Mesothelial cell of epicardium (in vitro differentiated cells): ENCODE results near the gene HES6. TPM values are rescaled to one million over a fixed set of nuclear protein-coding genes. Genes with fewer than 3 reads are reported as not detected.

ENCODE experiments used
- DNase-seq, 2 experiments: peaks; one replicate each; pipeline ENCODE4 v3.0.0; 2021; ENCODE audit warnings: low spot score in 2 of 2; ENCODE audit not compliant: unreplicated experiment in 2 of 2
- H3K27ac Mint-ChIP-seq: 2 replicates; pipeline ENCODE4 v1.8.0; 2021; ENCODE audit warnings: mixed read lengths
- H3K27me3 Mint-ChIP-seq: 2 replicates; pipeline ENCODE4 v1.8.0; 2021; ENCODE audit warnings: low read depth, mixed read lengths
- H3K36me3 Mint-ChIP-seq: 2 replicates; pipeline ENCODE4 v1.8.0; 2021; ENCODE audit warnings: mixed read lengths
- H3K4me1 Mint-ChIP-seq: 2 replicates; pipeline ENCODE4 v1.8.0; 2021; ENCODE audit warnings: mixed read lengths
- H3K4me3 Mint-ChIP-seq: 2 replicates; pipeline ENCODE4 v1.8.0; 2021; ENCODE audit warnings: mild to moderate bottlenecking, moderate library complexity, mixed read lengths
- H3K9me3 Mint-ChIP-seq: 2 replicates; pipeline ENCODE4 v1.8.0; 2021; ENCODE audit warnings: mixed read lengths
- CTCF ChIP-seq: fragments of 200-600 bp; sonication (generic); IDR thresholded peaks from one replicate; pipeline ENCODE4 v1.5.0; 2021; ENCODE audit warnings: antibody characterized with exemption; ENCODE audit not compliant: unreplicated experiment
- total RNA-seq: library from RNA; stranded (reverse); gene quantifications from 3 replicates; pipeline ENCODE4 v1.2.1, GENCODE V29; 2021

HES6 gene
- total RNA-seq, 1 donor from 2014 or later: 4.2 TPM

DNA sequence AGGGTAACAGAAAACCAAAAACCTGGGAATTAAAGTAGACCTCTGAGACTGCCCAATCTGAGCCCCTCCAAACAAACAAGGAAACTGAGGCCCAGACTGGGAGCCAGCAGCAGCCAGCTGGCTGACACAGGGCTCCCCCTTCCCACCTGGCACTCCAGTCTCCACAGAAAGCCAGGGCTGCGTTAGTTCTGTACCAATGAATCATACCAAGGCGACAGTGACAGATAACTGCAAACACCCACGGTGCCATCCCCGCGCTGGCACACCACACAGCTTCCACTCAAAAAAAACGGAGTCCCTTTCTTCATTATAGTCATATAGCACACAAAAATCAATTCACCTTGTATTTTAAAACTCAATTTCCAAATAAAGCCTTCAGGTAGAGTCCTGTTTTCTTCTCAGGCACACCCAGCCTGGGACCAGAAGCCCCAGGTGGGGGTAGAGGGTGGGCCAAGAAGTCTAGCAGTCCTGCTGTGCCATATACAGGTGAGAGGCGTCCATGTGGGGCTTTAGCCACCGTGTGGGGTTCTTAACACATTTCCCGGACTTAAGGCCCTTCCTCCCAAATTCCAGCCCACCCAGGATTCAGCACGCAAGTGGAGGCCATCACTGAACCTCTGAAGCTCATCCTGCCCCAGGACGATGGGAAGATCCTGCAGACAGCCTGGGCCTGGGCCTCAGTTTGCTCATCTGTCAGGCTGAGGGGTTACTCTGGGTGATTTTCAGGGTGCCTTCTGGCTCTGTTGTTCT, 47.3 kb upstream of the HES6 start:
- H3K27me3 Mint-ChIP-seq: no peaks in the 10 kb centered on the region
- peak overlapping the region; percentile 90 for H3K27ac Mint-ChIP-seq
- peaks cover 40% of the 10 kb centered on the region for H3K4me1 Mint-ChIP-seq
- H3K4me3 Mint-ChIP-seq: peak overlapping the region; percentile 81
- no peaks in the 10 kb centered on the region for H3K36me3 Mint-ChIP-seq
- DNase-seq: no peak
- no peaks in the 10 kb centered on the region for H3K9me3 Mint-ChIP-seq
- no peak for TF ChIP-seq CTCF

DNA sequence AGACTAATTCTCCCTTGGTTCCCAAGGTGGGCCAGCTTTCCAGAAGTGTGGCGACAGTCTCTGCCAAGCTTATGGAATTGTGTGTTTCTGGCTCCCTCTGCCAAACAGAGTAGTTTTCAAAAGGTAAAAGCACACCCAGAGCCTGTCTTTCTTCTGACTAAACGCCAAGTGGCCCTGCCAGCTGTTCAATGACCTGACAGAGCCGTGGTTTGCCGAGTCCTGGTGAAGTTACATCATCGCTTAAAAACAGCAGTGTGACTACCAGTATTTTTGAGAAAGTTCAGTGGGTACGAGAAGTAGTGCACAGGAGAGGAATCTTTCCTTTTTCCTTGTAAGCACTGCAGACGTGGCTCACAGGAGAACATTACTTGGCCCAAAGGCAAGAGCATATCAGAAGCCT, 46.7 kb upstream of the HES6 start:
- H3K4me1 Mint-ChIP-seq: peaks cover 40% of the 10 kb centered on the region
- H3K4me3 Mint-ChIP-seq: peak overlapping the region; percentile 81
- H3K9me3 Mint-ChIP-seq: no peaks in the 10 kb centered on the region
- DNase-seq: no peak
- no peaks in the 10 kb centered on the region for H3K27me3 Mint-ChIP-seq
- no peaks in the 10 kb centered on the region for H3K36me3 Mint-ChIP-seq
- no peak for TF ChIP-seq CTCF
- peak overlapping the region; percentile 90 for H3K27ac Mint-ChIP-seq

DNA sequence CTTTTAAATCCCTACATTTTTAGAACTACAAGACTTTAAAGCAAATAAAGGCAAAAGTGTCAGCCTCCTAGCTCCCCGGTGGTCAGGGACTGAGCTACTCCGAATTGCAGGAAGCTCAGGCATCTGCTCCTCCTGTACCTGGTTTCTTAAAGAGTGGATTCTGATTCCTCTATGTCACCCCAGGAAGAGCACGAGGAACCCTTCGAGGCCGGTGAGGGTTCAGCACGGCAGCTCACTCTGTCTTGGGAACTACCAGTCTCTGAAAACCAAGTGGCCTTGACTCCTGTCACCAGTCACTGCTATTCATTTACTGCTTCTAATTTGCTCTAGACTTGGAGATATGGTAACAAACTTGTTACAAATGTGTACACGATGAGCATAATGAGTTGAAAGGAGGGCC, 46.3 kb upstream of the HES6 start:
- DNase-seq: no peak
- Mint-ChIP-seq H3K27ac (peak overlapping the region; percentile 90), H3K9me3 (no peaks in the 10 kb centered on the region), H3K4me3 (no peak overlapping the region), H3K27me3 (no peaks in the 10 kb centered on the region), H3K4me1 (peaks cover 40% of the 10 kb centered on the region), H3K36me3 (no peaks in the 10 kb centered on the region)
- no peak for TF ChIP-seq CTCF

GRCh38 chr2:238285653-238286082, 45.8 kb upstream of the HES6 start:
- Mint-ChIP-seq H3K9me3 (no peaks in the 10 kb centered on the region), H3K27ac (peak overlapping the region; percentile 90), H3K4me1 (peaks cover 40% of the 10 kb centered on the region), H3K27me3 (no peaks in the 10 kb centered on the region), H3K36me3 (no peaks in the 10 kb centered on the region), H3K4me3 (no peak overlapping the region)
- DNase-seq: peak in 1 of 2 experiments; percentile 53
- no peak for TF ChIP-seq CTCF

DNA sequence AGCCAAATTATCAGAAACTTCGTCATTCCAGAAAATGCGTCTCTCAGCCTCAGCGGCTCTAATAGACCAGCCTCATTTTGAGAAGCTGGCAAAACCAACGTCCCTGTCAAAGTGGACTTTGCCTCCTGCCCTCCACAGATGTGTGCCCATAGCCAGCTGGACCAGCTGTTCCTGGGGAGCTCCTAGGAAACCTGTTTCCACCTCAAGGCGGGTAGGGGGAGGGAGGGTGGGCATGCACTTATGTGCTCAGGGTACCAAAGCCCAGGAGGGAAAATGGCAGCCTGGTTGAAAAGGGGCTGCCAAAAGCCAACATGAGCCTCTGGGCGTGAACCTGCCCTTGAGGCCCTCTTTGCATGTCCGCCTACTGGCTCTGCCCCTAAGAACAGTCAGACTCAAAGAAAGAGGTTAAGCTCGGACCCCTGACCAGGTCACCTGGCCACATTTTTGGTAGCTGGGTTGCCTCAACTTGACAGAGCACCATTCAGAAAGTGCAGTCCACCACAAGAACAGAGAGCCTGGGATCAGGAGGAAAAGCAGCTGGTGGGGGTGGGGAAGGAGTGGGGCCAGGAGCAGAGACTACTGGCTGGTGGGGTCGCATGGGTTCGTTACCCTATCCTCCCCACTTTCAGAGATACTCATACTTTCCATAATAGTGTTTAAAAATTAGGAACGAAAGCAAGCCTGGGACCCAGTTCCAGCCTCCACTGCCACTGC, 45.1 kb upstream of the HES6 start:
- peak overlapping the region; percentile 90 for H3K27ac Mint-ChIP-seq
- H3K4me3 Mint-ChIP-seq: no peak overlapping the region
- no peak for TF ChIP-seq CTCF

More for the DNA sequence above, 45.1 kb upstream of the HES6 start:
- Mint-ChIP-seq H3K9me3 (no peaks in the 10 kb centered on the region), H3K27me3 (no peaks in the 10 kb centered on the region), H3K4me1 (peaks cover 35% of the 10 kb centered on the region), H3K36me3 (no peaks in the 10 kb centered on the region)
- DNase-seq: no peak
